H54 (cell line): ENCODE results near the gene CREB3L4.

ENCODE experiments used
- DNase-seq: peaks from one replicate; pipeline ENCODE4 v3.0.0; 2011; ENCODE audit warnings: low spot score, mixed read lengths; ENCODE audit not compliant: insufficient read length
- FAIRE-seq: peaks from 3 replicates; lab custom pipeline; 2011; peaks lifted over from hg19 to GRCh38; lab: Jason Lieb, UNC
- POLR2A ChIP-seq: IDR thresholded peaks from 2 replicates; pipeline ENCODE4 v1.6.1; 2011; ENCODE audit warnings: low read depth, mild to moderate bottlenecking, low read length

The CREB3L4 gene

GRCh38 chr1:153944005-153944826 is 23.5 kb upstream of the CREB3L4 start:
- no peak for FAIRE-seq
- TF ChIP-seq POLR2A: no peak
- DNase-seq: no peak

- FAIRE-seq: no peak
- DNase-seq: no peak
- TF ChIP-seq POLR2A: no peak
Observed at GRCh38 chr1:153944827-153945117, 22.9 kb upstream of the CREB3L4 start.

- peak; percentile 40 for DNase-seq
- no peak for TF ChIP-seq POLR2A
- FAIRE-seq: no peak
Observed at GRCh38 chr1:153945131-153945794, 22.4 kb upstream of the CREB3L4 start.

GRCh38 chr1:153945795-153946621 is 21.7 kb upstream of the CREB3L4 start:
- FAIRE-seq: no peak
- peak; percentile 69 for DNase-seq
- peak; percentile 77 for TF ChIP-seq POLR2A

GRCh38 chr1:153946622-153947241 is 21.0 kb upstream of the CREB3L4 start, which contains the start of gene DENND4B:
DENND4B (minus strand) TSS chr1:153946718; CDS start chr1:153944374, 2,344 bp downstream.
- DNase-seq: peak; percentile 95
- TF ChIP-seq POLR2A: no peak; the same call in 1 of the 2 replicates
- no peak for FAIRE-seq

- TF ChIP-seq POLR2A: no peak
- FAIRE-seq (no peak), DNase-seq (no peak)
Observed at GRCh38 chr1:153951183-153951582, 16.5 kb upstream of the CREB3L4 start.

GRCh38 chr1:153951801-153952200 is 15.9 kb upstream of the CREB3L4 start:
- no peak for TF ChIP-seq POLR2A
- DNase-seq (no peak), FAIRE-seq (no peak)

- TF ChIP-seq POLR2A: no peak
- FAIRE-seq: no peak
- no peak for DNase-seq
Observed at GRCh38 chr1:153953859-153954365, 13.8 kb upstream of the CREB3L4 start.

- TF ChIP-seq POLR2A: no peak
- FAIRE-seq (no peak), DNase-seq (no peak)
Observed at GRCh38 chr1:153954826-153955225, 12.9 kb upstream of the CREB3L4 start.

- DNase-seq (no peak), FAIRE-seq (no peak)
- TF ChIP-seq POLR2A: no peak
Observed at GRCh38 chr1:153956997-153957715, 10.5 kb upstream of the CREB3L4 start.

- TF ChIP-seq POLR2A: peak; percentile 12; the same call in 1 of the 2 replicates
- DNase-seq (no peak), FAIRE-seq (no peak)
Observed at GRCh38 chr1:153957744-153958110, 10.0 kb upstream of the CREB3L4 start.

- DNase-seq: peak; percentile 93
- no peak for FAIRE-seq
- peak; percentile 45; the same call in 1 of the 2 replicates for TF ChIP-seq POLR2A
Observed at GRCh38 chr1:153958111-153958960, 9.4 kb upstream of the CREB3L4 start, which contains the start of gene CRTC2. CRTC2 (minus strand) TSS chr1:153958612; CDS start chr1:153958497, 115 bp downstream.
